ENCODE data around the gene DNAI7. TPM values are rescaled to one million over a fixed set of nuclear protein-coding genes. Genes with fewer than 3 reads are reported as not detected.
A peak's percentile ranks its signal among the peaks of the same experiment; 100 is the strongest.

The DNAI7 gene
- total and polyA plus RNA-seq, 4 donors, result 0.07 to 0.17 (median 0.14) TPM; not detected in 1

GRCh38 chr12:25156061-25156460 lies 38.9 kb downstream of the DNAI7 start:
- WGBS, result 90% methylated on average over 4 of the region's 4 CpGs
- H3K27ac ChIP-seq (ENCODE audit: low read depth in 1 of 2, low read length in 2 of 2), result no peak overlapping the region
- TF ChIP-seq NR2F2 (IDR thresholded peaks at IDR 0.05), result no peak
- TF ChIP-seq REST (IDR thresholded peaks at IDR 0.05), result no peak
- no peak for TF ChIP-seq FOXA2 (IDR thresholded peaks at IDR 0.05)
- no peak for TF ChIP-seq HNF4G (IDR thresholded peaks at IDR 0.05)
- TF ChIP-seq RXRA (IDR thresholded peaks at IDR 0.05), result no peak
- TF ChIP-seq JUND (IDR thresholded peaks at IDR 0.05), result no peak
- H3K4me3 ChIP-seq (ENCODE audit: low read depth in 1 of 3, low read length in 3 of 3), result no peak overlapping the region
- no peaks in the 10 kb centered on the region for H3K9me3 ChIP-seq (ENCODE audit: control insufficient read depth in 4 of 4, low read length in 3 of 4)
- no peak for DNase-seq (ENCODE audit: low spot score)
- no peaks in the 10 kb centered on the region for H3K27me3 ChIP-seq (ENCODE audit: control insufficient read depth in 4 of 4, insufficient read depth in 4 of 4, low read length in 3 of 4)
- H3K36me3 ChIP-seq (ENCODE audit: control insufficient read depth in 4 of 4, insufficient read depth in 3 of 4, low read depth in 1 of 4, low read length in 3 of 4), result no peaks in the 10 kb centered on the region
- H3K9ac ChIP-seq (ENCODE audit: low read depth in 1 of 2, low read length in 2 of 2), result no peak overlapping the region
- peaks cover 0 to 4% (median 0%) of the 10 kb centered on the region in 4 donors for H3K4me1 ChIP-seq (ENCODE audit: control insufficient read depth in 4 of 4, insufficient read depth in 4 of 4, low read length in 3 of 4)

- Histone ChIP-seq H3K4me1 (ENCODE audit: control insufficient read depth in 4 of 4, insufficient read depth in 4 of 4, low read length in 3 of 4) (peaks cover 0 to 4% (median 0%) of the 10 kb centered on the region in 4 donors), H3K27me3 (ENCODE audit: control insufficient read depth in 4 of 4, insufficient read depth in 4 of 4, low read length in 3 of 4) (no peaks in the 10 kb centered on the region), H3K9ac (ENCODE audit: low read depth in 1 of 2, low read length in 2 of 2) (peak overlapping the region; percentile 1 to 21), H3K36me3 (ENCODE audit: control insufficient read depth in 4 of 4, insufficient read depth in 3 of 4, low read depth in 1 of 4, low read length in 3 of 4) (no peaks in the 10 kb centered on the region), H3K4me3 (ENCODE audit: low read depth in 1 of 3, low read length in 3 of 3) (peak overlapping the region in 2 of 3 donors; percentile 16 to 35), H3K9me3 (ENCODE audit: control insufficient read depth in 4 of 4, low read length in 3 of 4) (no peaks in the 10 kb centered on the region), H3K27ac (ENCODE audit: low read depth in 1 of 2, low read length in 2 of 2) (no peak overlapping the region)
- no peak for DNase-seq (ENCODE audit: low spot score)
- TF ChIP-seq RAD21 (IDR thresholded peaks at IDR 0.05) (peak; percentile 73 to 77), CTCF (IDR thresholded peaks at IDR 0.05; ENCODE audit: low read depth, low read length, missing input control) (peak; percentile 53), EGR1 (IDR thresholded peaks at IDR 0.05; ENCODE audit: low read depth in 2 of 2) (no peak)
- 54% methylated on average over 2 of the region's 2 CpGs for WGBS
Measured at GRCh38 chr12:25155022-25155576, 39.9 kb downstream of the DNAI7 start.

- H3K4me3 ChIP-seq (ENCODE audit: low read depth in 1 of 3, low read length in 3 of 3), result no peak overlapping the region
- H3K36me3 ChIP-seq (ENCODE audit: control insufficient read depth in 4 of 4, insufficient read depth in 3 of 4, low read depth in 1 of 4, low read length in 3 of 4), result no peaks in the 10 kb centered on the region
- TF ChIP-seq REST (IDR thresholded peaks at IDR 0.05), result no peak
- no peak for TF ChIP-seq YY1 (IDR thresholded peaks at IDR 0.05)
- DNase-seq (ENCODE audit: low spot score), result no peak
- H3K4me1 ChIP-seq (ENCODE audit: control insufficient read depth in 4 of 4, insufficient read depth in 4 of 4, low read length in 3 of 4), result peaks cover 0 to 4% (median 0%) of the 10 kb centered on the region in 4 donors
- no peak overlapping the region for H3K9ac ChIP-seq (ENCODE audit: low read depth in 1 of 2, low read length in 2 of 2)
- WGBS, result 75% methylated on average over 5 of the region's 5 CpGs
- no peaks in the 10 kb centered on the region for H3K27me3 ChIP-seq (ENCODE audit: control insufficient read depth in 4 of 4, insufficient read depth in 4 of 4, low read length in 3 of 4)
- H3K27ac ChIP-seq (ENCODE audit: low read depth in 1 of 2, low read length in 2 of 2), result no peak overlapping the region
- H3K9me3 ChIP-seq (ENCODE audit: control insufficient read depth in 4 of 4, low read length in 3 of 4), result no peaks in the 10 kb centered on the region
Measured at GRCh38 chr12:25152055-25152454, 42.9 kb downstream of the DNAI7 start.

All from liver (tissue), 9 donors.